K562 (cell line): Measurements from ENCODE around the gene PTPRU. TPM values are rescaled to one million over a fixed set of nuclear protein-coding genes. Genes with fewer than 3 reads are reported as not detected.

Experiments used
- ATAC-seq: fragments of 200-7000 bp; cut with Tn5 transposase; 3 replicates; pipeline ENCODE4 v1.9.1; 2020; ENCODE audit warnings: moderate library complexity
- BruUV-seq: library from RNA; stranded (reverse); fragments of 400-500 nt; replicated peaks from 2 replicates; lab custom pipeline; 2021; lab: Mats Ljungman, UMichigan
- CTCF ChIA-PET: fragments of 300-600 bp; formaldehyde crosslinking; extraction: SDS; loops from one replicate; lab custom pipeline; 2021; ENCODE audit warnings: low intra/inter-chr PET ratio; lab: Yijun Ruan, JAX
- POLR2A ChIA-PET: fragments of 300-600, 350-650 bp; sonication (Branson Sonifier 250); formaldehyde crosslinking; extraction: SDS; loops from one replicate; lab custom pipeline; 2021; ENCODE audit warnings: antibody characterized with exemption, inconsistent platforms; lab: Yijun Ruan, JAX
- DNase-seq, 4 experiments: peaks; one replicate each; pipeline versions ENCODE4 v3.0.0 to v3.0.0-alpha.2; 2011 to 2018; ENCODE audit warnings: low spot score in 3 of 4, mixed read lengths in 3 of 4; ENCODE audit errors: extremely low read depth in 1 of 4
- FAIRE-seq: peaks from 2 replicates; lab custom pipeline; 2011; peaks lifted over from hg19 to GRCh38; lab: Jason Lieb, UNC
- H2AFZ ChIP-seq: 2 replicates; pipeline ENCODE4 v1.6.0; 2011; ENCODE audit warnings: low read depth, low read length, control low read depth, inconsistent platforms
- H3K27ac ChIP-seq: fragments of 200-600 bp; 3 replicates; pipeline ENCODE4 v1.8.0; 2011; ENCODE audit warnings: low read depth, mild to moderate bottlenecking, control low read depth, inconsistent platforms, low read length, moderate library complexity, mixed read lengths; ENCODE audit errors: extremely low read depth
- H3K27me3 ChIP-seq, 2 experiments: fragments of 300-600 bp in 1 of 2; 2 replicates in 1 of 2; 3 replicates in 1 of 2; pipeline versions ENCODE4 v1.6.0 to v1.8.0; 2011; ENCODE audit warnings: inconsistent platforms in 2 of 2, low read length in 2 of 2, mild to moderate bottlenecking in 1 of 2, mixed read lengths in 1 of 2, moderate library complexity in 1 of 2; ENCODE audit not compliant: control insufficient read depth in 2 of 2, insufficient read depth in 2 of 2
- H3K36me3 ChIP-seq: fragments of 300-600 bp; 3 replicates; pipeline ENCODE4 v1.8.0; 2011; ENCODE audit warnings: mild to moderate bottlenecking, low read length, inconsistent platforms; ENCODE audit not compliant: control insufficient read depth, insufficient read depth
- H3K4me1 ChIP-seq, 2 experiments: fragments of 200-600 bp in 1 of 2; replicated peaks in 1 of 2; 2 replicates in 1 of 2; 3 replicates in 1 of 2; pipeline versions ENCODE4 v1.5.1 to v1.8.0; 2011; ENCODE audit warnings: inconsistent platforms in 2 of 2, low read length in 2 of 2, mild to moderate bottlenecking in 1 of 2, mixed read lengths in 1 of 2, moderate library complexity in 1 of 2; ENCODE audit not compliant: control insufficient read depth in 2 of 2, insufficient read depth in 2 of 2
- H3K4me2 ChIP-seq: 2 replicates; pipeline ENCODE4 v1.6.1; 2011; ENCODE audit warnings: low read length, control low read depth, inconsistent platforms, mixed read lengths; ENCODE audit not compliant: insufficient read depth
- H3K4me3 ChIP-seq: fragments of 200-600 bp; sonication (generic), shearing (Covaris generic); 2 replicates; pipeline ENCODE4 v1.5.1; 2016; ENCODE audit warnings: control low read depth, inconsistent platforms
- H3K79me2 ChIP-seq: fragments of 200-600 bp; 3 replicates; pipeline ENCODE4 v1.8.0; 2011; ENCODE audit warnings: low read length, inconsistent platforms; ENCODE audit not compliant: control insufficient read depth, insufficient read depth
- H3K9ac ChIP-seq, 2 experiments: 2 replicates each; pipeline versions ENCODE4 v1.6.0 to v1.6.1; 2011; ENCODE audit warnings: low read depth in 2 of 2, low read length in 2 of 2, control low read depth in 1 of 2, inconsistent platforms in 1 of 2, mild to moderate bottlenecking in 1 of 2, mixed read lengths in 1 of 2; ENCODE audit not compliant: insufficient read depth in 1 of 2
- H3K9me1 ChIP-seq: one replicate; pipeline ENCODE4 v1.6.0; 2011; ENCODE audit warnings: inconsistent platforms, mild to moderate bottlenecking, low read length, moderate library complexity; ENCODE audit not compliant: control insufficient read depth, insufficient read depth
- H3K9me3 ChIP-seq: replicated peaks from 2 replicates; pipeline ENCODE4 v1.5.1; 2011; ENCODE audit warnings: low read depth, low read length, inconsistent platforms; ENCODE audit not compliant: control insufficient read depth, insufficient read depth
- H4K20me1 ChIP-seq: replicated peaks from 2 replicates; pipeline ENCODE4 v1.6.1; 2011; ENCODE audit warnings: low read length, inconsistent platforms, mixed read lengths; ENCODE audit not compliant: control insufficient read depth, insufficient read depth
- BHLHE40 ChIP-seq: IDR thresholded peaks from 2 replicates; pipeline ENCODE4 v1.6.1; 2011; ENCODE audit warnings: low read length, improper control_type of control experiment
- KLF13 ChIP-seq: fragments of 450-650 bp; IDR thresholded peaks from 2 replicates; pipeline ENCODE4 v1.6.1; 2016; ENCODE audit warnings: missing genetic modification characterization, low read depth, mild to moderate bottlenecking, missing compliant biosample characterization, moderate library complexity, borderline replicate concordance
- NCOA1 ChIP-seq: fragments of 450-650 bp; IDR thresholded peaks from 2 replicates; pipeline ENCODE4 v1.6.1; 2016; ENCODE audit warnings: low read depth
- ZNF232 ChIP-seq: sonication (generic); formaldehyde crosslinking; IDR thresholded peaks from 2 replicates; pipeline ENCODE4 v1.8.0; 2022; ENCODE audit warnings: mild to moderate bottlenecking, missing genetic modification reagents
- ZNF436 ChIP-seq: fragments of 250-450, 450-650 bp; sonication (Bioruptor Pico); formaldehyde crosslinking; IDR thresholded peaks from 2 replicates; pipeline ENCODE4 v1.7.0; 2020; ENCODE audit warnings: mild to moderate bottlenecking
- WGBS: fragments of 100-300 bp; shearing (Covaris generic); methylation state at CpG from one replicate; pipeline ENCODE4 v1.1.6; 2016; ENCODE audit warnings: low coverage, mixed read lengths; ENCODE audit not compliant: insufficient coverage; ENCODE audit errors: missing lambda C conversion rate; 5-methylcytosine and 5-hydroxymethylcytosine counted together
- in situ Hi-C: fragments of 300-500 bp; cut with MboI; formaldehyde crosslinking; loops from 4 replicates; pipeline ENCODE4 v1.15.0; 2018; ENCODE audit warnings: inconsistent platforms, mixed read lengths
- intact Hi-C: fragments of 100-400 bp; cut with micrococcal nuclease; formaldehyde crosslinking; loops from 2 replicates; pipeline ENCODE4 v1.14.2; 2022
- polyA plus RNA-seq, 8 experiments: library from polyadenylated mRNA; depleted of rRNA in 4 of 8; stranded (reverse) in 5 of 8; unstranded in 3 of 8; fragments of >200 nt; fragmentation: Nextera tagmentation in 2 of 8; fragmentation: Illumina TruSeq in 1 of 8; extraction: Ambion mirVana in 2 of 8; extraction: Trizol in 1 of 8; gene quantifications; 2 replicates each; pipeline versions ENCODE4 v1.2.1 to v1.2.3, GENCODE V29; 2011 to 2014; ENCODE audit warnings: inconsistent platforms in 1 of 8, missing spikeins in 1 of 8
- total RNA-seq, 7 experiments: library from RNA; depleted of rRNA in 6 of 7; stranded (reverse); fragments of >200 nt in 6 of 7; fragmentation: Illumina TruSeq in 2 of 7; extraction: Trizol in 2 of 7; gene quantifications; 2 replicates each; pipeline versions ENCODE4 v1.2.1 to v1.2.3, GENCODE V29; 2011 to 2021; ENCODE audit warnings: low replicate concordance in 1 of 7
- TF ChIP-seq, protein P1 (sequence below): fragments of 450-650 bp; IDR thresholded peaks from 2 replicates; pipeline ENCODE4 v1.6.1; 2017; ENCODE audit warnings: antibody characterized with exemption

Gene PTPRU
- total and polyA plus RNA-seq, 9 of the 15 experiments (the other 6 are each of a cell fraction or from before 2014, with no cell fraction given), result 0.01 to 2.9 (median 1.0) TPM

GRCh38 chr1:29278124-29278523, 41.8 kb downstream of the PTPRU start:
- peaks cover 14 to 33% of the 10 kb centered on the region in 2 experiments for H3K27me3 ChIP-seq
- no peaks in the 10 kb centered on the region for H3K9me1 ChIP-seq
- 0 out of 2 replicates have a peak, but pooled peaks have one; percentile 25 for TF ChIP-seq BHLHE40
- no peak for TF ChIP-seq KLF13
- TF ChIP-seq ZNF436, result no peak
- H3K9me3 ChIP-seq, result no peaks in the 10 kb centered on the region
- H3K9ac ChIP-seq, result no peak overlapping the region
- no peaks in the 10 kb centered on the region for H4K20me1 ChIP-seq
- 27% methylated on average over 3 of the region's 3 CpGs for WGBS
- CTCF ChIA-PET, result no interaction called here
- ATAC-seq (no peak), DNase-seq (no peak), FAIRE-seq (no peak)
- no peak overlapping the region for H3K4me2 ChIP-seq
- BruUV-seq, result no TSS peak
- H3K4me1 ChIP-seq, result peaks cover 7 to 13% of the 10 kb centered on the region in 2 experiments; a peak in 4 of 5 replicates
- H3K79me2 ChIP-seq, result no peaks in the 10 kb centered on the region
- intact Hi-C loops, result no loop called here
- H3K36me3 ChIP-seq, result no peaks in the 10 kb centered on the region
- in situ Hi-C loops, result no loop called here
- H3K27ac ChIP-seq, result no peak overlapping the region
- POLR2A ChIA-PET, result interaction anchor here (1.1 kb wide), 1 partner anchor 372 kb away, joined by 3 read pairs; no protein-coding TSS in a partner anchor
- no peak overlapping the region for H3K4me3 ChIP-seq
- no peak overlapping the region for H2AFZ ChIP-seq

DNA sequence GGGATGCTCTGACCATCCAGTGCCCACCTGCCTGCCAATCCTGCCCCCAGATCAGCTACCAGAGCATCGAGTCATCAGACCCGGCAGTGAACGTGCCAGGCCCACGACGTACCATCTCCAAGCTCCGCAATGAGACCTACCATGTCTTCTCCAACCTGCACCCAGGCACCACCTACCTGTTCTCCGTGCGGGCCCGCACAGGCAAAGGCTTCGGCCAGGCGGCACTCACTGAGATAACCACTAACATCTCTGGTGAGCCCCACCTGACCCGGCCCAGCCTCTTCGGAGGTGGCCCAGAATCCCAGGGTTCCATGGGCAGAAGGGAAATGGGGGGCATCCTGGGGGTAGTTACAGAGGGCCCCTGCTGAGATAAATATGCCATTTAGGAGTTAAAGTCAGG, 43.1 kb downstream of the PTPRU start:
- no peak overlapping the region for H3K27ac ChIP-seq
- H3K9ac ChIP-seq, result no peak overlapping the region
- no peak overlapping the region for H3K4me2 ChIP-seq
- H2AFZ ChIP-seq, result no peak overlapping the region
- intact Hi-C loops, result no loop called here
- peaks cover 11 to 22% of the 10 kb centered on the region in 2 experiments; a peak in 4 of 5 replicates for H3K4me1 ChIP-seq
- CTCF ChIA-PET, result no interaction called here
- WGBS, result 5% methylated on average over 13 of the region's 13 CpGs
- ATAC-seq (no peak), DNase-seq (no peak), FAIRE-seq (no peak)
- H3K79me2 ChIP-seq, result no peaks in the 10 kb centered on the region
- H3K27me3 ChIP-seq, result peaks cover 9 to 28% of the 10 kb centered on the region in 2 experiments
- no peak overlapping the region for H3K4me3 ChIP-seq
- no TSS peak for BruUV-seq
- POLR2A ChIA-PET, result interaction anchor here (0.7 to 1.2 kb wide), 3 partner anchors 8 to 28 kb away, joined by 3 to 4 read pairs (median 4); no protein-coding TSS in a partner anchor
- TF ChIP-seq ZNF232 (CRISPR knock-in tag), result no peak
- TF ChIP-seq, protein P1, sequence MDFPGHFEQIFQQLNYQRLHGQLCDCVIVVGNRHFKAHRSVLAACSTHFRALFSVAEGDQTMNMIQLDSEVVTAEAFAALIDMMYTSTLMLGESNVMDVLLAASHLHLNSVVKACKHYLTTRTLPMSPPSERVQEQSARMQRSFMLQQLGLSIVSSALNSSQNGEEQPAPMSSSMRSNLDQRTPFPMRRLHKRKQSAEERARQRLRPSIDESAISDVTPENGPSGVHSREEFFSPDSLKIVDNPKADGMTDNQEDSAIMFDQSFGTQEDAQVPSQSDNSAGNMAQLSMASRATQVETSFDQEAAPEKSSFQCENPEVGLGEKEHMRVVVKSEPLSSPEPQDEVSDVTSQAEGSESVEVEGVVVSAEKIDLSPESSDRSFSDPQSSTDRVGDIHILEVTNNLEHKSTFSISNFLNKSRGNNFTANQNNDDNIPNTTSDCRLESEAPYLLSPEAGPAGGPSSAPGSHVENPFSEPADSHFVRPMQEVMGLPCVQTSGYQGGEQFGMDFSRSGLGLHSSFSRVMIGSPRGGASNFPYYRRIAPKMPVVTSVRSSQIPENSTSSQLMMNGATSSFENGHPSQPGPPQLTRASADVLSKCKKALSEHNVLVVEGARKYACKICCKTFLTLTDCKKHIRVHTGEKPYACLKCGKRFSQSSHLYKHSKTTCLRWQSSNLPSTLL, result no peak
- TF ChIP-seq NCOA1, result no peak
- no peaks in the 10 kb centered on the region for H4K20me1 ChIP-seq
- H3K36me3 ChIP-seq, result no peaks in the 10 kb centered on the region
- H3K9me1 ChIP-seq, result no peaks in the 10 kb centered on the region
- no peaks in the 10 kb centered on the region for H3K9me3 ChIP-seq
- in situ Hi-C loops, result no loop called here
